Osteocyte (in vitro differentiated cells): Measurements from ENCODE around the gene TNS4. TPM values are rescaled to one million over a fixed set of nuclear protein-coding genes. Genes with fewer than 3 reads are reported as not detected.

Source experiments
- DNase-seq: peaks from one replicate; pipeline ENCODE4 v3.0.0; 2021; ENCODE audit warnings: mixed read lengths; ENCODE audit not compliant: unreplicated experiment; ENCODE audit errors: extremely low spot score
- H3K27ac Mint-ChIP-seq: one replicate; pipeline ENCODE4 v1.8.0; 2021; ENCODE audit warnings: mild to moderate bottlenecking, mixed read lengths; ENCODE audit not compliant: unreplicated experiment
- H3K27me3 Mint-ChIP-seq: one replicate; pipeline ENCODE4 v1.8.0; 2021; ENCODE audit warnings: mixed read lengths; ENCODE audit not compliant: unreplicated experiment
- H3K36me3 Mint-ChIP-seq: one replicate; pipeline ENCODE4 v1.8.0; 2021; ENCODE audit warnings: mixed read lengths; ENCODE audit not compliant: unreplicated experiment
- H3K4me1 Mint-ChIP-seq: one replicate; pipeline ENCODE4 v1.8.0; 2021; ENCODE audit warnings: mixed read lengths; ENCODE audit not compliant: unreplicated experiment
- H3K4me3 Mint-ChIP-seq: one replicate; pipeline ENCODE4 v1.8.0; 2021; ENCODE audit warnings: mild to moderate bottlenecking, moderate library complexity, mixed read lengths; ENCODE audit not compliant: unreplicated experiment
- H3K9me3 Mint-ChIP-seq: one replicate; pipeline ENCODE4 v1.8.0; 2021; ENCODE audit warnings: mixed read lengths; ENCODE audit not compliant: unreplicated experiment
- CTCF ChIP-seq: fragments of 200-600 bp; sonication (generic); IDR thresholded peaks from 2 replicates; pipeline ENCODE4 v1.5.0; 2021; ENCODE audit warnings: antibody characterized with exemption, mild to moderate bottlenecking, moderate library complexity
- total RNA-seq: library from RNA; stranded (reverse); gene quantifications from 2 replicates; pipeline ENCODE4 v1.2.1, GENCODE V29; 2021

The TNS4 gene
- total RNA-seq, 1 donor from 2014 or later, result 0.73 TPM

GRCh38 chr17:40477796-40478195 is 23.6 kb downstream of the TNS4 start:
- peaks cover 48% of the 10 kb centered on the region for H3K4me1 Mint-ChIP-seq
- no peak for TF ChIP-seq CTCF
- no peaks in the 10 kb centered on the region for H3K36me3 Mint-ChIP-seq
- no peak overlapping the region for H3K4me3 Mint-ChIP-seq
- no peak for DNase-seq
- no peaks in the 10 kb centered on the region for H3K27me3 Mint-ChIP-seq
- no peak overlapping the region for H3K27ac Mint-ChIP-seq
- H3K9me3 Mint-ChIP-seq, result no peaks in the 10 kb centered on the region

- Mint-ChIP-seq H3K4me1 (peaks cover 47% of the 10 kb centered on the region), H3K4me3 (no peak overlapping the region), H3K36me3 (no peaks in the 10 kb centered on the region), H3K27ac (peak overlapping the region; percentile 85), H3K27me3 (no peaks in the 10 kb centered on the region), H3K9me3 (no peaks in the 10 kb centered on the region)
- TF ChIP-seq CTCF, result no peak
- DNase-seq, result no peak
Observed at GRCh38 chr17:40475234-40475908, 26.1 kb downstream of the TNS4 start.

DNA sequence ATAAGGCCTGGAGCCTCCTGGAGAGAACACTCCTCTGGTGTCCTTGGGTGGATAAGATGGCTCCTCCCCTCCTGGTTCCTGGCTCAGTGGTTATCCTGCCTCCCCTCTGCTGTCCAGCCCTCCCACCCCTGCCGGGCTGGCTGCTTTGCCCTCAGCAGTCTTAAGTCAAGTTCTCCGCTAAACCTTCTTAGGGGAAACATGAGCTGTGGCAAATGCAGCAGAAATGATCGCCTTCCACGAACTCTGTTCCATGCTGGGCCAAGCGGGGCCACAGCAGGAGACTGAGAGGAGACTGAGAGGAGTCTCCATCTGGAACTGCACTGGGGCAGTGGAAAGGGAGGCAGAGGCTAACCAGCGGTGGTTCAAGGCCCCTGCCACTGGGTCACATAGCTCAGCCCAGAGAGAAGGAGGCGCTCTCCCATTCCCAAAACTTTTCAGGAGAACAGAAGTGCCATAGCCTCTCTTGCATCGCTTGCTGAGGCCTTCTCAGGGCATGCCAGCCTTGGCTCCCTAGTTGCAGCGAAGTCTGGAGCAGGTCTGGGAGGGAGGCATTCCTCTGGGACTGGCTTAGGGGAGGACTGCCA is 26.9 kb downstream of the TNS4 start:
- no peak for DNase-seq
- no peak for TF ChIP-seq CTCF
- Mint-ChIP-seq H3K27ac (peak overlapping the region; percentile 85), H3K9me3 (no peaks in the 10 kb centered on the region), H3K27me3 (no peaks in the 10 kb centered on the region), H3K4me1 (peaks cover 46% of the 10 kb centered on the region), H3K36me3 (no peaks in the 10 kb centered on the region), H3K4me3 (no peak overlapping the region)

DNA sequence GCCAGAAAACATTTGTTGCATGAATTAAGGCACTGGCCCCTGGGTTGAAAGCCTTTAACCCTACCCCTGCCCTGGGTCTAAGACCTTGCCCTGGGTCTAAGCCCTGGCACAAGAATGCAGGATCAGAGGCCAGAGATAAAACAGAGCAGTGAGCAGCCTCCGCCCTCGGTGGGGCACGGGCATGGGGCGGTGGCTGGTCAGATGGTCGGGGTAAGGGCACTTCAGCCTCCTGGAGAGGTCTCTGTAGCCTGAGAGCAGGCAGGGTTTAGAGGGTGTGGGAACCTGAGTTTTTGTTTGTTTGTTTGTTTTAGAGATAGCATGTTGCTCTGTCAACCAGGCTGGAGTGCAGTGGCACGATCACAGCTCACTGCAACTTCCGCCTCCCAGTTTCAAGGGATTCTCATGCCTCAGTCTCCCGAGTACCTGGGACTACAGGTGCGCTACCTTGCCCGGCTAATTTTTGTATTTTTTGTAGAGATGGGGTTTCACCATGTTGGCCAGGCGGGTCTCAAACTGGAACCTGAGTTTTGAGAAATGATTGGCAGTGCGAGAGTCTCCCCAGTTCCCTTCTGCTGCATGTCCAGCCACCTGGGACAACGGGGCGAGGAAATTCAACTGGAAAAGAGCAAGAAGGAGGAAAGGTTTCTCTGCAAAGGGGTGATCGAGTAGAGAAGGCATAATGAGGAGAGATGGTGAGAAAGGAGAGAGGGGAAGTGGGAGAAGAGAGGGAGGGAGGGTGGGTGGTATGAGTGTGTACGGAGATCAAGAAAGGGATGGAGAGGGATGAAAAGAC is 27.7 kb downstream of the TNS4 start:
- no peaks in the 10 kb centered on the region for H3K9me3 Mint-ChIP-seq
- no peaks in the 10 kb centered on the region for H3K27me3 Mint-ChIP-seq
- TF ChIP-seq CTCF, result no peak
- no peak overlapping the region for H3K27ac Mint-ChIP-seq
- no peak overlapping the region for H3K4me3 Mint-ChIP-seq
- no peak for DNase-seq
- peaks cover 45% of the 10 kb centered on the region for H3K4me1 Mint-ChIP-seq
- no peaks in the 10 kb centered on the region for H3K36me3 Mint-ChIP-seq
